GM11168 (cell line): ENCODE data around the gene ASB9.
"Not testable (repeated sequence)": the region's sequence is repeated elsewhere in the genome, so short reads cannot be mapped to it uniquely, and the experiment has no call there.

Source experiments
- in situ Hi-C: fragments of 300-500 bp; cut with MboI; formaldehyde crosslinking; loops from one replicate; pipeline ENCODE4 v1.12.0; 2022; ENCODE audit warnings: low sequenced_read_pairs; ENCODE audit not compliant: unreplicated experiment

The ASB9 gene

GRCh38 chrX:15242899-15243555, 26.9 kb downstream of the ASB9 start:
- in situ Hi-C loops: no loop called here

GRCh38 chrX:15241301-15241700, 28.6 kb downstream of the ASB9 start:
- in situ Hi-C loops: no loop called here

- in situ Hi-C loops: no loop called here
These were observed 29.5 kb downstream of the ASB9 start for GRCh38 chrX:15240414-15240813.

GRCh38 chrX:15236146-15236545, 33.7 kb downstream of the ASB9 start:
- in situ Hi-C loops: no loop called here

GRCh38 chrX:15235001-15235400, 34.9 kb downstream of the ASB9 start:
- in situ Hi-C loops: no loop called here

- in situ Hi-C loops: no loop called here
These were observed 36.4 kb downstream of the ASB9 start for GRCh38 chrX:15233416-15234015.

- in situ Hi-C loops: no loop called here
These were observed 45.1 kb downstream of the ASB9 start for GRCh38 chrX:15224747-15225146.

GRCh38 chrX:15221321-15221720, 48.6 kb downstream of the ASB9 start:
- in situ Hi-C loops: no loop called here

GRCh38 chrX:15217161-15217560, 52.7 kb downstream of the ASB9 start:
- in situ Hi-C loops: no loop called here

GRCh38 chrX:15216280-15216679, 53.6 kb downstream of the ASB9 start:
- in situ Hi-C loops: no loop called here

- in situ Hi-C loops: no loop called here
These were observed 54.5 kb downstream of the ASB9 start for GRCh38 chrX:15215366-15215765.

- in situ Hi-C loops: no loop called here
These were observed 55.3 kb downstream of the ASB9 start for GRCh38 chrX:15214588-15214987.

GRCh38 chrX:15209096-15209495, 60.8 kb downstream of the ASB9 start:
- in situ Hi-C loops: no loop called here

- in situ Hi-C loops: no loop called here
These were observed 61.9 kb downstream of the ASB9 start for GRCh38 chrX:15207994-15208393.

- in situ Hi-C loops: no loop called here
These were observed 62.5 kb downstream of the ASB9 start for GRCh38 chrX:15207384-15207783.

GRCh38 chrX:15206306-15206705, 63.6 kb downstream of the ASB9 start:
- in situ Hi-C loops: no loop called here

GRCh38 chrX:15204130-15204751, 65.6 kb downstream of the ASB9 start:
- in situ Hi-C loops: no loop called here

- in situ Hi-C loops: no loop called here
These were observed 66.2 kb downstream of the ASB9 start for GRCh38 chrX:15203694-15204093.

GRCh38 chrX:15202454-15203177, 67.3 kb downstream of the ASB9 start:
- in situ Hi-C loops: no loop called here

- in situ Hi-C loops: no loop called here
These were observed 69.0 kb downstream of the ASB9 start for GRCh38 chrX:15200871-15201270.

GRCh38 chrX:15198608-15199202, 71.2 kb downstream of the ASB9 start:
- in situ Hi-C loops: not testable (repeated sequence)
